Measurements from ENCODE around the gene TWSG1. TPM values are rescaled to one million over a fixed set of nuclear protein-coding genes. Genes with fewer than 3 reads are reported as not detected.

Gene TWSG1
- polyA plus RNA-seq, result 10 to 100 TPM in 2 of 4 donors, 1 to 10 TPM in 2; 2.4 to 20.6 (median 6.3) TPM
- long read RNA-seq, donor 1, result 0 reads
- long read RNA-seq, donor 2, transcript TWSG1-201 (5 exons, 3,756 nt), result major isoform, 5 of 7 reads
- long read RNA-seq, donor 2, partial matches to known transcripts, result 0 of 7 reads
- long read RNA-seq, donor 2, other reads (novel, unspliced or antisense), result 0 of 7 reads
- long read RNA-seq, donor 3, transcript TWSG1-202 (4 exons, 1,119 nt), result minor isoform, 9 of 23 reads
- long read RNA-seq, donor 3, transcript TWSG1-201 (5 exons, 3,756 nt), result major isoform, 14 of 23 reads
- long read RNA-seq, donor 3, partial matches to known transcripts, result 0 of 23 reads
- long read RNA-seq, donor 3, other reads (novel, unspliced or antisense), result 0 of 23 reads
- long read RNA-seq, donor 4, result 0 reads
- long read RNA-seq, donor 5, transcript TWSG1-201 (5 exons, 3,756 nt), result major isoform, 7 of 9 reads
- long read RNA-seq, donor 5, partial matches to known transcripts, result 0 of 9 reads
- long read RNA-seq, donor 5, other reads (novel, unspliced or antisense), result 0 of 9 reads
- long read RNA-seq, donor 6, transcript TWSG1-201 (5 exons, 3,756 nt), result major isoform, 8 of 12 reads
- long read RNA-seq, donor 6, partial matches to known transcripts, result 0 of 12 reads
- long read RNA-seq, donor 6, other reads (novel, unspliced or antisense), result 0 of 12 reads
- long read RNA-seq, donor 7, transcript TWSG1-201 (5 exons, 3,756 nt), result major isoform, 8 of 38 reads
- long read RNA-seq, donor 7, transcript TWSG1-202 (4 exons, 1,119 nt), result major isoform, 8 of 38 reads
- long read RNA-seq, donor 7, partial matches to known transcripts, result 22 of 38 reads
- long read RNA-seq, donor 7, other reads (novel, unspliced or antisense), result 0 of 38 reads
- long read RNA-seq, donor 8, partial matches to known transcripts, result 0 of 5 reads
- long read RNA-seq, donor 8, other reads (novel, unspliced or antisense), result 0 of 5 reads
- long read RNA-seq, donor 9, partial matches to known transcripts, result 0 of 3 reads
- long read RNA-seq, donor 9, other reads (novel, unspliced or antisense), result 0 of 3 reads
- long read RNA-seq, donor 10, transcript TWSG1-202 (4 exons, 1,119 nt), result minor isoform, 12 of 45 reads
- long read RNA-seq, donor 10, transcript TWSG1-201 (5 exons, 3,756 nt), result major isoform, 19 of 45 reads
- long read RNA-seq, donor 10, partial matches to known transcripts, result 14 of 45 reads
- long read RNA-seq, donor 10, other reads (novel, unspliced or antisense), result 0 of 45 reads

DNA sequence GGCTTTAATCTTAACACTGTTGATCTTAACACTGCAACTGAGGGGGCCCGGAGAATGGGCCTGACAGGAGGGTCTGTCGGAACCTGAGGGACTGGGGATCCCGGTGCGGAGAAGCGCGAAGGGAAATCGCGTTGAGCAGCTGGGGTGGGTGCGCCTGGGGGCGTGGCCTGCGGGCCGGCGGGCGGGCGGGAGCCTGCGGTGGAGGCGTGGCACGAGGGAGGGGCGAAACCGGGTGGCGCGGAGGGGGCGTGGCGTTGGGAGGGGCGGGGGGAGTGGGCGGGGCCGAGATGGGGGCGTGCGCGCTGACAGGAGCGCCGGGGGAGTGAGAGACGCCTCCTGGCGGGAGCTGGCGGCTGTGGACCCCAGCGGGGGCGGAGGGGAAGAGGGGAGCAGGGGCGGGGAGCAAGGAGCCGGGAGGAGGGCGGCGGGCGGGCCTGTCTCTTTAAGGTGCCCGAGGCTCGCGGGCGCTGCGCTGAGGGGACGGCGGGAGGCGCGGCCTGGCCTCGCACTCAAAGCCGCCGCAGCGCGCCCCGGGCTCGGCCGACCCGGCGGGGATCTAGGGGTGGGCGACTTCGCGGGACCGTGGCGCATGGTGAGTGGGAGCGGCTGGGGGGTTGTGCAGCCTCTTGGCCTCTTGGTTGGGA lies at the start of gene TWSG1:
TSS of gene TWSG1 (plus strand) at position 445 of the 644 bp plus-strand sequence. CDS start 2,457 bp downstream, outside the sequence.
- H3K4me1 ChIP-seq (ENCODE audit: control insufficient read depth in 3 of 3, insufficient read depth in 2 of 3, low read depth in 1 of 3, low read length in 2 of 3), result no peaks in the 10 kb centered on the region
- H3K36me3 ChIP-seq (ENCODE audit: control insufficient read depth in 3 of 3, insufficient read depth in 2 of 3, low read depth in 1 of 3, low read length in 3 of 3), result peaks cover 0 to 3% (median 0%) of the 10 kb centered on the region in 3 donors
- 0 to 1% (median 1%) methylated on average over 47 to 67 of the region's 67 CpGs for WGBS, 3 donors
- DNase-seq, result peak; percentile 86 to 93
- H3K27me3 ChIP-seq (ENCODE audit: control insufficient read depth in 3 of 3, insufficient read depth in 3 of 3, low read length in 3 of 3), result peaks cover 0 to 7% (median 0%) of the 10 kb centered on the region in 3 donors
- H3K9me3 ChIP-seq (ENCODE audit: control insufficient read depth in 2 of 2, insufficient read depth in 1 of 2, low read depth in 1 of 2, low read length in 1 of 2), result no peaks in the 10 kb centered on the region
- FAIRE-seq, result no peak
- H3K27ac ChIP-seq (ENCODE audit: low read depth in 1 of 3, low read length in 2 of 3), result peak within 1 kb of the TSS in 2 of 3 donors; percentile 61 to 80
- H3K4me3 ChIP-seq (ENCODE audit: low read depth in 1 of 3, low read length in 3 of 3), result peak within 1 kb of the TSS; percentile 58 to 92 (median 77)

DNA sequence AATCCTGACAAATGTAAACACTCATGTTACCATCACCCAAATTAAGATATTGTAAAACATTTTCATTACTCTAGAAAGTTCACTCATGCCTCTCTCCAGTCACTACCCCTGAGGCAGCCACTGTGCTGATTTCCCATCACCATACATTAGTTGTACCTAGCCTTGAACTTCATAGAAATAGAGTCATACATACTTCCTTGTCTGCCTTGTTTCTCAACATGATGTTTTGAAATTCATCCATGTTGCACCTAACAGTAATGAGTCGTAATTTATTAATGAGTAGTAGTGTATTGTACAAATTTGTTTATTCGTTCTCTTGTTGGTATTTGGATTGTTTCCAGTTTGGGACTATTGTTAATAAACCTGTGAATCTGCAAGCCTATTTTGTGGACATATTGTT lies 49.0 kb upstream of the TWSG1 start:
- Histone ChIP-seq H3K4me1 (ENCODE audit: control insufficient read depth in 3 of 3, insufficient read depth in 2 of 3, low read depth in 1 of 3, low read length in 2 of 3) (no peaks in the 10 kb centered on the region), H3K36me3 (ENCODE audit: control insufficient read depth in 3 of 3, insufficient read depth in 2 of 3, low read depth in 1 of 3, low read length in 3 of 3) (no peaks in the 10 kb centered on the region), H3K27me3 (ENCODE audit: control insufficient read depth in 3 of 3, insufficient read depth in 3 of 3, low read length in 3 of 3) (no peaks in the 10 kb centered on the region), H3K9me3 (ENCODE audit: control insufficient read depth in 2 of 2, insufficient read depth in 1 of 2, low read depth in 1 of 2, low read length in 1 of 2) (peaks cover 0 to 4% of the 10 kb centered on the region in 2 donors), H3K4me3 (ENCODE audit: low read depth in 1 of 3, low read length in 3 of 3) (no peak overlapping the region), H3K27ac (ENCODE audit: low read depth in 1 of 3, low read length in 2 of 3) (no peak overlapping the region)
- 93 to 94% (median 94%) methylated on average over 2 of the region's 2 CpGs for WGBS, 3 donors
- no peak for FAIRE-seq
- no peak for DNase-seq

DNA sequence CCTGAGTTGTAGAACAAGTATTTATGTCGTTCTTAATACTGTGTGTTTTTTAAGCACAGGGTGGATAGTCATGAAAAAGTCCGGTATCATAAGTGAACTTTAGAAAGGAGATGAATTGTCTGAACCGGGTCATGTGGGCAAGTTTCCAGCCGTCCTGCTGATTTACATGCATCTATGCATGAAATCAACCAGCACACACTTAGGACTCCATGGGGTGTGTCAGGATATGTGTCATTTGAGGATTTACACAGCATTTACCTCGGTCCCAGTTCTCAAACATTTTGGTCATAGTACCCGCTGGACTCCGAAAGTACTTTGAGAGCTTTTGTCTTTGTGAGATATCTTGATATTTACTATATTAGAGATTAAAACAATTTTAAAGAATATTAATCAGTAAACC lies 47.5 kb upstream of the TWSG1 start:
- H3K27me3 ChIP-seq (ENCODE audit: control insufficient read depth in 3 of 3, insufficient read depth in 3 of 3, low read length in 3 of 3), result no peaks in the 10 kb centered on the region
- FAIRE-seq (no peak), DNase-seq (no peak)
- H3K27ac ChIP-seq (ENCODE audit: low read depth in 1 of 3, low read length in 2 of 3), result no peak overlapping the region
- H3K9me3 ChIP-seq (ENCODE audit: control insufficient read depth in 2 of 2, insufficient read depth in 1 of 2, low read depth in 1 of 2, low read length in 1 of 2), result peaks cover 0 to 11% of the 10 kb centered on the region in 2 donors
- 74 to 80% (median 75%) methylated on average over 7 of the region's 7 CpGs for WGBS, 3 donors
- H3K36me3 ChIP-seq (ENCODE audit: control insufficient read depth in 3 of 3, insufficient read depth in 2 of 3, low read depth in 1 of 3, low read length in 3 of 3), result no peaks in the 10 kb centered on the region
- H3K4me1 ChIP-seq (ENCODE audit: control insufficient read depth in 3 of 3, insufficient read depth in 2 of 3, low read depth in 1 of 3, low read length in 2 of 3), result no peaks in the 10 kb centered on the region
- H3K4me3 ChIP-seq (ENCODE audit: low read depth in 1 of 3, low read length in 3 of 3), result no peak overlapping the region

DNA sequence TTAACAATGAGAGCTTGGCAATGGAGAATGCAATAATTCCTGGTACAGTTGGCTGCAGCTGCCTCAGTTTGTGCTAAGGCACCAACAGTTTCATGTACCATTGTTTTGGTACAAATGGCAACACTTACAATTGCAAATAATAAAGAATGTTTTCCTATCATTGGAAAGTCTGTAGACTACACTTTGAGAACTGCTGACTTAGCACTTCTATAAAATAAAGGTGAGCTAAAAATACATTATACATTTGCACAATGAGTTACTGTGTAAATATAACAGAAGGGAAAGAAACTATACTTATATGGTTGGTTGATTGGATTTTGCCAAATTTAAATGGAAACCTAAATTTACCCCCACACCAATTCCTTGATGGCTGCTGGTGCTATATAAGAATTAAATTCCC lies 44.9 kb upstream of the TWSG1 start:
- FAIRE-seq (no peak), DNase-seq (no peak)
- no peaks in the 10 kb centered on the region for H3K36me3 ChIP-seq (ENCODE audit: control insufficient read depth in 3 of 3, insufficient read depth in 2 of 3, low read depth in 1 of 3, low read length in 3 of 3)
- no peak overlapping the region for H3K27ac ChIP-seq (ENCODE audit: low read depth in 1 of 3, low read length in 2 of 3)
- H3K9me3 ChIP-seq (ENCODE audit: control insufficient read depth in 2 of 2, insufficient read depth in 1 of 2, low read depth in 1 of 2, low read length in 1 of 2), result peaks cover 0 to 27% of the 10 kb centered on the region in 2 donors
- no peaks in the 10 kb centered on the region for H3K4me1 ChIP-seq (ENCODE audit: control insufficient read depth in 3 of 3, insufficient read depth in 2 of 3, low read depth in 1 of 3, low read length in 2 of 3)
- no peak overlapping the region for H3K4me3 ChIP-seq (ENCODE audit: low read depth in 1 of 3, low read length in 3 of 3)
- no peaks in the 10 kb centered on the region for H3K27me3 ChIP-seq (ENCODE audit: control insufficient read depth in 3 of 3, insufficient read depth in 3 of 3, low read length in 3 of 3)

DNA sequence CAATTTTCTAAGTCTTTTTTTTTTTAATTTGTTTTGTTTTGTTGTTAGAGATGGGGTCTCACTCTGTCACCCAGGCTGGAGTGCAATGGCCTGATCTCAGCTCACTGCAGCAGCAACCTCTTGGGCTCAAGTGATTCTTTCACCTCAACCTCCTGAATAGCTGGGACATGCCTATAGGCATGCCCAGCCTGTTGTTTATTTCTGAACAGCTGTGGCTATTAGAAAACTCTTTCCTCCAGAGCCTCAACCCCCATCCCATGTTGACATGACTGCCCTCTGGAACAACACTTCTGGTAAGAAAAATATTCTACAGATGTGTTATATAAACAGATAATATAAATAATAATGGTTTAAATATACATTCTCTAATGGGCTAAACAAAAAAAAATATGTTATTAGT lies 44.4 kb upstream of the TWSG1 start:
- H3K9me3 ChIP-seq (ENCODE audit: control insufficient read depth in 2 of 2, insufficient read depth in 1 of 2, low read depth in 1 of 2, low read length in 1 of 2), result peaks cover 0 to 31% of the 10 kb centered on the region in 2 donors
- H3K4me1 ChIP-seq (ENCODE audit: control insufficient read depth in 3 of 3, insufficient read depth in 2 of 3, low read depth in 1 of 3, low read length in 2 of 3), result no peaks in the 10 kb centered on the region
- FAIRE-seq (no peak), DNase-seq (no peak)
- H3K27me3 ChIP-seq (ENCODE audit: control insufficient read depth in 3 of 3, insufficient read depth in 3 of 3, low read length in 3 of 3), result no peaks in the 10 kb centered on the region
- no peak overlapping the region for H3K4me3 ChIP-seq (ENCODE audit: low read depth in 1 of 3, low read length in 3 of 3)
- no peak overlapping the region for H3K27ac ChIP-seq (ENCODE audit: low read depth in 1 of 3, low read length in 2 of 3)
- no peaks in the 10 kb centered on the region for H3K36me3 ChIP-seq (ENCODE audit: control insufficient read depth in 3 of 3, insufficient read depth in 2 of 3, low read depth in 1 of 3, low read length in 3 of 3)

DNA sequence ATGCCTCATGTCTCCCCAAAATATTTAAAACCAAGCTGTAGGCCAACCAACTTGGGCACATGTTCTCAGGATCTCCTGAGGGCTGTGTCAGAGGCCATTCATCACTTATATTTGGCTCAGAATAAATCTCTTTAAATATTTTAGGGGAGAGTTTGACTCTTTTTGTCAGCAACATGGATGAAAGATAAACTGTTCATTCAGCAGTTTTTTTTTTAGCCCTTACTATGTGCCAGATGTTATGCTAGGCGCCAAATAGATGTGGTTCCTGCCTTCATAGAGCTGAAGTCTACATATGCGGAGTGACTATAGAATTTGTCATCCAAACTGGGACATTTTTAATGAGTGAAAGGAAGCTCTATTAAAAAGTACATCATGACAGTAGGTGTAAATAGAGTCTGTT lies 42.5 kb upstream of the TWSG1 start:
- no peak overlapping the region for H3K27ac ChIP-seq (ENCODE audit: low read depth in 1 of 3, low read length in 2 of 3)
- 95 to 97% (median 97%) methylated on average over 2 of the region's 2 CpGs for WGBS, 3 donors
- H3K4me1 ChIP-seq (ENCODE audit: control insufficient read depth in 3 of 3, insufficient read depth in 2 of 3, low read depth in 1 of 3, low read length in 2 of 3), result no peaks in the 10 kb centered on the region
- no peak overlapping the region for H3K4me3 ChIP-seq (ENCODE audit: low read depth in 1 of 3, low read length in 3 of 3)
- FAIRE-seq (no peak), DNase-seq (no peak)
- no peaks in the 10 kb centered on the region for H3K27me3 ChIP-seq (ENCODE audit: control insufficient read depth in 3 of 3, insufficient read depth in 3 of 3, low read length in 3 of 3)
- peaks cover 0 to 39% of the 10 kb centered on the region in 2 donors for H3K9me3 ChIP-seq (ENCODE audit: control insufficient read depth in 2 of 2, insufficient read depth in 1 of 2, low read depth in 1 of 2, low read length in 1 of 2)
- H3K36me3 ChIP-seq (ENCODE audit: control insufficient read depth in 3 of 3, insufficient read depth in 2 of 3, low read depth in 1 of 3, low read length in 3 of 3), result no peaks in the 10 kb centered on the region

DNA sequence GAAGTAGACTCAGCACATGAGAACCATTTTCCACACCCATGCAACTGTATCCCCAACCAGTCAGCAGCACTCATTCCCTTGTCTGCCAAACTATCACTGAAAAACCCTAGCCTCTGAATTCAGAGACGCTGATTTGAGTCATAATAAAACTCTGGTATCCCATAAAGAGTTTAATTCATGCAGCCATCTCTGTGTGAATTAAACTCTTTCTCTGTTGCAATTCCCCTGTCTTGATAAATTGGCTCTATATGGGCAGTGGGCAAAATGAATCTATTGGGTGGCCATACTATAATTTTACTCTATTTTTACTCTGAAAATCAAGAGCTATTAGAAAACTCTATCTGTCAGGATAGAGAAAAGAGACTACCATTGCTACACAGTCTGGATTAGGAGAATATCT lies 40.6 kb upstream of the TWSG1 start:
- Histone ChIP-seq H3K9me3 (ENCODE audit: control insufficient read depth in 2 of 2, insufficient read depth in 1 of 2, low read depth in 1 of 2, low read length in 1 of 2) (peaks cover 0 to 46% of the 10 kb centered on the region in 2 donors), H3K4me1 (ENCODE audit: control insufficient read depth in 3 of 3, insufficient read depth in 2 of 3, low read depth in 1 of 3, low read length in 2 of 3) (no peaks in the 10 kb centered on the region), H3K36me3 (ENCODE audit: control insufficient read depth in 3 of 3, insufficient read depth in 2 of 3, low read depth in 1 of 3, low read length in 3 of 3) (no peaks in the 10 kb centered on the region), H3K4me3 (ENCODE audit: low read depth in 1 of 3, low read length in 3 of 3) (no peak overlapping the region), H3K27ac (ENCODE audit: low read depth in 1 of 3, low read length in 2 of 3) (no peak overlapping the region), H3K27me3 (ENCODE audit: control insufficient read depth in 3 of 3, insufficient read depth in 3 of 3, low read length in 3 of 3) (no peaks in the 10 kb centered on the region)
- FAIRE-seq (no peak), DNase-seq (no peak)
- 81 to 95% (median 89%) methylated on average over 1 of the region's 1 CpG for WGBS, 3 donors

Data from small intestine (tissue), 16 donors.